ENCODE measurements around the gene AKT2. TPM values are rescaled to one million over a fixed set of nuclear protein-coding genes. Genes with fewer than 3 reads are reported as not detected.

The AKT2 gene
- 60.1 and 74.0 TPM in 2 replicates for total RNA-seq

GRCh38 chr19:40284501-40285352, at the start of gene AKT2:
Gene AKT2 (minus strand): TSS chr19:40285345. CDS start chr19:40265267, 20,078 bp downstream.

GRCh38 chr19:40217934-40218890, 66.9 kb downstream of the AKT2 start, which contains the start of gene TTC9B:
Gene TTC9B (minus strand): TSS chr19:40218384. CDS start chr19:40218381, 3 bp downstream.

GRCh38 chr19:40190891-40191835, 94.0 kb downstream of the AKT2 start, which contains the start of gene MAP3K10:
Gene MAP3K10 (plus strand): TSS chr19:40191426. CDS start chr19:40192032, 606 bp downstream.

Other genes with a start within 250 kb of the AKT2 start
- 2.2 and 2.8 TPM in 2 replicates for gene ZNF780B, start 229.1 kb downstream of the AKT2 start, total RNA-seq
- gene ZNF780A, start 194.4 kb downstream of the AKT2 start, total RNA-seq = 5.7 and 13.5 TPM in 2 replicates
- 8.1 and 8.3 TPM in 2 replicates for gene MAP3K10, start 93.9 kb downstream of the AKT2 start, total RNA-seq
- gene TTC9B, start 67.0 kb downstream of the AKT2 start, total RNA-seq = not detected in 2 replicates
- 0.47 and 0.95 TPM in 2 replicates for gene CCNP, start 58.7 kb downstream of the AKT2 start, total RNA-seq
- 5.3 and 12.9 TPM in 2 replicates for gene C19orf47, start 63.1 kb upstream of the AKT2 start, total RNA-seq
- gene PLD3, start 63.4 kb upstream of the AKT2 start, total RNA-seq = 196 and 305 TPM in 2 replicates
- not detected in 2 replicates for gene HIPK4, start 104.8 kb upstream of the AKT2 start, total RNA-seq
- 0.99 and 2.5 TPM in 2 replicates for gene PRX, start 128.0 kb upstream of the AKT2 start, total RNA-seq
- gene SERTAD1, start 140.6 kb upstream of the AKT2 start, total RNA-seq = 27.1 and 28.6 TPM in 2 replicates
- 13.3 and 20.4 TPM in 2 replicates for gene SERTAD3, start 159.0 kb upstream of the AKT2 start, total RNA-seq
- 100 and 154 TPM in 2 replicates for gene BLVRB, start 180.4 kb upstream of the AKT2 start, total RNA-seq
- gene SPTBN4, start 181.7 kb upstream of the AKT2 start, total RNA-seq = 1.2 and 1.6 TPM in 2 replicates

Measured in hair follicular keratinocyte (primary cell).